Measurements from ENCODE around the gene SV2C. TPM values are rescaled to one million over a fixed set of nuclear protein-coding genes. Genes with fewer than 3 reads are reported as not detected.

Gene SV2C
- total RNA-seq, 2 donors from 2014 or later, result not detected

- Mint-ChIP-seq H3K27me3 (ENCODE audit: insufficient read depth) (no peaks in the 10 kb centered on the region), H3K4me1 (peaks cover 15% of the 10 kb centered on the region)
Observed at GRCh38 chr5:76305269-76305668, 222.1 kb downstream of the SV2C start.

DNA sequence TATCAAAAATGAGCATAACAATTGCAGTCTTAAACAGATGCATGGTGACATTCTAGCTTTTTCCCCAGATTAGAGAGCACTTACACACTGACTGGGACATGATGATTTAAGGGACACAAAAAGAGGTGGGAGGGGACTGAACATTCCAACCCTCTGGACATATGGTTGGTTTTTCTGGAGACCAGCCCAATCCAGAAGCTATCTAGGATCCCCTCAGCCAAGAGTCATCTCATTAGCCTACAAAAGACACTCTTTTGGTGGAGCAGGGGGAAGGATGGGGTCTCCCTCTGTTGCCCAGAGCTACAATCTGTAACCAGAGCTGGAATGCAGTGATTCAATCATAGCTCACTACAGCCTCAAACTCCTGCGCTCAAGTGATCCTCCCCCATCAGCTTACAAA, 222.6 kb downstream of the SV2C start:
- WGBS, 2 experiments (ENCODE audit: insufficient coverage in 1 of 2, insufficient read length in 1 of 2), result 96% methylated on average over 1 of the region's 1 CpG; no CpG with 5 or more reads in 1 of the 2 experiments
- no peaks in the 10 kb centered on the region for H3K27me3 ChIP-seq (ENCODE audit: control insufficient read depth, insufficient read depth, low read length, poor library complexity, severe bottlenecking)
- no peaks in the 10 kb centered on the region for H3K27me3 Mint-ChIP-seq (ENCODE audit: insufficient read depth)
- peaks cover 2% of the 10 kb centered on the region for H3K9me3 Mint-ChIP-seq
- TF ChIP-seq, protein P1, sequence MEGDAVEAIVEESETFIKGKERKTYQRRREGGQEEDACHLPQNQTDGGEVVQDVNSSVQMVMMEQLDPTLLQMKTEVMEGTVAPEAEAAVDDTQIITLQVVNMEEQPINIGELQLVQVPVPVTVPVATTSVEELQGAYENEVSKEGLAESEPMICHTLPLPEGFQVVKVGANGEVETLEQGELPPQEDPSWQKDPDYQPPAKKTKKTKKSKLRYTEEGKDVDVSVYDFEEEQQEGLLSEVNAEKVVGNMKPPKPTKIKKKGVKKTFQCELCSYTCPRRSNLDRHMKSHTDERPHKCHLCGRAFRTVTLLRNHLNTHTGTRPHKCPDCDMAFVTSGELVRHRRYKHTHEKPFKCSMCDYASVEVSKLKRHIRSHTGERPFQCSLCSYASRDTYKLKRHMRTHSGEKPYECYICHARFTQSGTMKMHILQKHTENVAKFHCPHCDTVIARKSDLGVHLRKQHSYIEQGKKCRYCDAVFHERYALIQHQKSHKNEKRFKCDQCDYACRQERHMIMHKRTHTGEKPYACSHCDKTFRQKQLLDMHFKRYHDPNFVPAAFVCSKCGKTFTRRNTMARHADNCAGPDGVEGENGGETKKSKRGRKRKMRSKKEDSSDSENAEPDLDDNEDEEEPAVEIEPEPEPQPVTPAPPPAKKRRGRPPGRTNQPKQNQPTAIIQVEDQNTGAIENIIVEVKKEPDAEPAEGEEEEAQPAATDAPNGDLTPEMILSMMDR (conservative IDR thresholded peaks at IDR 0.05), result no peak
- no peak overlapping the region for H3K27ac Mint-ChIP-seq
- no peaks in the 10 kb centered on the region for H3K36me3 ChIP-seq (ENCODE audit: control insufficient read depth, insufficient read depth, low read length)
- H3K9ac ChIP-seq (ENCODE audit: extremely low read depth, low read length, poor library complexity, severe bottlenecking), result no peak overlapping the region
- no peak for DNase-seq
- H3K9me3 ChIP-seq (ENCODE audit: control insufficient read depth, low read length), result no peaks in the 10 kb centered on the region
- H3K4me1 ChIP-seq (ENCODE audit: control insufficient read depth, insufficient read depth, low read length), result peaks cover 7% of the 10 kb centered on the region
- H3K36me3 Mint-ChIP-seq (ENCODE audit: low read depth), result peaks cover 20% of the 10 kb centered on the region
- no peak overlapping the region for H3K4me3 ChIP-seq (ENCODE audit: low read length)
- peaks cover 15% of the 10 kb centered on the region for H3K4me1 Mint-ChIP-seq
- no peak overlapping the region for H3K4me3 Mint-ChIP-seq
- no peak overlapping the region for H3K27ac ChIP-seq (ENCODE audit: low read depth, low read length)

More at GRCh38 chr5:76305269-76305668, 222.1 kb downstream of the SV2C start:
- no peaks in the 10 kb centered on the region for H3K36me3 ChIP-seq (ENCODE audit: control insufficient read depth, insufficient read depth, low read length)
- TF ChIP-seq, protein P1 (conservative IDR thresholded peaks at IDR 0.05), result no peak
- H3K9me3 ChIP-seq (ENCODE audit: control insufficient read depth, low read length), result no peaks in the 10 kb centered on the region
- H3K4me3 ChIP-seq (ENCODE audit: low read length), result no peak overlapping the region
- Mint-ChIP-seq H3K4me3 (no peak overlapping the region), H3K9me3 (peaks cover 2% of the 10 kb centered on the region), H3K27ac (no peak overlapping the region), H3K36me3 (ENCODE audit: low read depth) (peaks cover 16% of the 10 kb centered on the region)
- no peak overlapping the region for H3K9ac ChIP-seq (ENCODE audit: extremely low read depth, low read length, poor library complexity, severe bottlenecking)
- DNase-seq, result no peak
- H3K4me1 ChIP-seq (ENCODE audit: control insufficient read depth, insufficient read depth, low read length), result peaks cover 7% of the 10 kb centered on the region
- no peaks in the 10 kb centered on the region for H3K27me3 ChIP-seq (ENCODE audit: control insufficient read depth, insufficient read depth, low read length, poor library complexity, severe bottlenecking)
- H3K27ac ChIP-seq (ENCODE audit: low read depth, low read length), result no peak overlapping the region
- 96 to 100% methylated on average over 1 to 2 of the region's 2 CpGs for WGBS, 2 experiments (ENCODE audit: insufficient coverage in 1 of 2, insufficient read length in 1 of 2)

- Mint-ChIP-seq H3K4me1 (peaks cover 11% of the 10 kb centered on the region), H3K36me3 (ENCODE audit: low read depth) (peaks cover 16% of the 10 kb centered on the region), H3K27ac (no peak overlapping the region), H3K9me3 (peaks cover 2% of the 10 kb centered on the region), H3K27me3 (ENCODE audit: insufficient read depth) (no peaks in the 10 kb centered on the region), H3K4me3 (no peak overlapping the region)
- Histone ChIP-seq H3K9me3 (ENCODE audit: control insufficient read depth, low read length) (no peaks in the 10 kb centered on the region), H3K9ac (ENCODE audit: extremely low read depth, low read length, poor library complexity, severe bottlenecking) (no peak overlapping the region), H3K4me1 (ENCODE audit: control insufficient read depth, insufficient read depth, low read length) (peaks cover 3% of the 10 kb centered on the region), H3K4me3 (ENCODE audit: low read length) (no peak overlapping the region), H3K27me3 (ENCODE audit: control insufficient read depth, insufficient read depth, low read length, poor library complexity, severe bottlenecking) (no peaks in the 10 kb centered on the region), H3K27ac (ENCODE audit: low read depth, low read length) (no peak overlapping the region), H3K36me3 (ENCODE audit: control insufficient read depth, insufficient read depth, low read length) (no peaks in the 10 kb centered on the region)
- WGBS, 2 experiments (ENCODE audit: insufficient coverage in 1 of 2, insufficient read length in 1 of 2), result 91 to 93% methylated on average over 1 of the region's 1 CpG
- DNase-seq, result no peak
- TF ChIP-seq, protein P1 (conservative IDR thresholded peaks at IDR 0.05), result no peak
Observed at GRCh38 chr5:76310208-76310607, 227.0 kb downstream of the SV2C start.

Measured in endodermal cell (in vitro differentiated cells).